Nephron (organoid): ENCODE results near the gene TOP1.

Source experiments
- H3K27ac Mint-ChIP-seq, 3 experiments: 2 replicates each; pipeline ENCODE4 v1.8.0; 2020; ENCODE audit warnings: mixed read lengths in 3 of 3, mild to moderate bottlenecking in 2 of 3, moderate library complexity in 1 of 3
- H3K27me3 Mint-ChIP-seq: 2 replicates; pipeline ENCODE4 v1.8.0; 2021; ENCODE audit warnings: low read depth, mild to moderate bottlenecking, moderate library complexity, mixed read lengths
- H3K36me3 Mint-ChIP-seq: 2 replicates; pipeline ENCODE4 v1.8.0; 2020; ENCODE audit warnings: low read depth, mixed read lengths
- H3K4me1 Mint-ChIP-seq: 2 replicates; pipeline ENCODE4 v1.8.0; 2020; ENCODE audit warnings: mixed read lengths
- H3K4me3 Mint-ChIP-seq, 3 experiments: 2 replicates each; pipeline ENCODE4 v1.8.0; 2020; ENCODE audit warnings: mild to moderate bottlenecking in 3 of 3, mixed read lengths in 3 of 3, moderate library complexity in 2 of 3
- H3K9me3 Mint-ChIP-seq: 2 replicates; pipeline ENCODE4 v1.8.0; 2020; ENCODE audit warnings: mixed read lengths
- TF ChIP-seq, protein P1 (sequence below), 3 experiments: fragments of 200-600 bp; sonication (generic); IDR thresholded peaks; one replicate each; pipeline ENCODE4 v1.5.0; 2021; ENCODE audit warnings: antibody characterized with exemption in 3 of 3; ENCODE audit not compliant: unreplicated experiment in 3 of 3

Gene TOP1

DNA sequence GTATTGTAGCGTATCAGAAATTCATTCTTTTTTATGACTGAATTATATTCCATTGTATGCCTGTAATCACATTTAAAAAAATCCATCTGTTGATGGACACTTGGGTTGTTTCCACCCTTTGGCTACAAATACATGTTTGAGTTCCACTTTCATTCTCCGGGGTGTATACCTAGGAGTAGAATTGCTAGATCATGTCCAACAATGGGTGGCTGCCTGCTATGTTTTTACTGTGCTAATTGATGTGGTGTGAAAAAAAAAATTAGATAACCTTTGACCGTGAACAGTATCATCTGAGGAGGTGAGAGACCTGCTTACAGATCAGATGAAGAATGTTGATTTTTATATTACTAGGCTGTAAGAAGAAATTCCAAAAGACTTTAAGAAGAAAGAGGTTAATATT, 37.1 kb downstream of the TOP1 start:
- TF ChIP-seq, protein P1, sequence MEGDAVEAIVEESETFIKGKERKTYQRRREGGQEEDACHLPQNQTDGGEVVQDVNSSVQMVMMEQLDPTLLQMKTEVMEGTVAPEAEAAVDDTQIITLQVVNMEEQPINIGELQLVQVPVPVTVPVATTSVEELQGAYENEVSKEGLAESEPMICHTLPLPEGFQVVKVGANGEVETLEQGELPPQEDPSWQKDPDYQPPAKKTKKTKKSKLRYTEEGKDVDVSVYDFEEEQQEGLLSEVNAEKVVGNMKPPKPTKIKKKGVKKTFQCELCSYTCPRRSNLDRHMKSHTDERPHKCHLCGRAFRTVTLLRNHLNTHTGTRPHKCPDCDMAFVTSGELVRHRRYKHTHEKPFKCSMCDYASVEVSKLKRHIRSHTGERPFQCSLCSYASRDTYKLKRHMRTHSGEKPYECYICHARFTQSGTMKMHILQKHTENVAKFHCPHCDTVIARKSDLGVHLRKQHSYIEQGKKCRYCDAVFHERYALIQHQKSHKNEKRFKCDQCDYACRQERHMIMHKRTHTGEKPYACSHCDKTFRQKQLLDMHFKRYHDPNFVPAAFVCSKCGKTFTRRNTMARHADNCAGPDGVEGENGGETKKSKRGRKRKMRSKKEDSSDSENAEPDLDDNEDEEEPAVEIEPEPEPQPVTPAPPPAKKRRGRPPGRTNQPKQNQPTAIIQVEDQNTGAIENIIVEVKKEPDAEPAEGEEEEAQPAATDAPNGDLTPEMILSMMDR (IDR thresholded peaks at IDR 0.05; ENCODE audit: unreplicated experiment in 3 of 3), result no peak
- H3K36me3 Mint-ChIP-seq, result peaks cover 81% of the 10 kb centered on the region
- no peak overlapping the region for H3K4me3 Mint-ChIP-seq
- H3K27ac Mint-ChIP-seq, result no peak overlapping the region
- no peaks in the 10 kb centered on the region for H3K9me3 Mint-ChIP-seq
- H3K27me3 Mint-ChIP-seq, result no peaks in the 10 kb centered on the region
- peaks cover 11% of the 10 kb centered on the region for H3K4me1 Mint-ChIP-seq

DNA sequence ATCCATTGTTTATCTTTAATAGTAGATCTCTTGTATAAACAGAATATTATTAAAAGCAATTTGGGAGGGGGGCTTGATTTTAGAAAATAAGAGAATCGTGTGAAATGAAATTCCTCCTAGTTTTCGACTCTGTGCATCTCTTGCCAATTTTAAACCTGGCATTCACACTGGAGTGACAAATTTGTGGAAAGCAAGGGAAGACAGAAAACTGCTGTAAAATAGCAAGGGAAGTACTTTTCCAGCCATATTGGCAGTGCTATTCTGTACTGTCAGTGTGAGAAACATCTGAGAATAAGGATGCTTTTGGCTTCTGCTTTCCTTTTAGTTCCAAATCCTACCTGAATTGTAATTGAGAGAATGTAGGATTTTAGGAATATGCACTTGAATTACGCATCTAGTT, 40.2 kb downstream of the TOP1 start:
- Mint-ChIP-seq H3K4me3 (no peak overlapping the region), H3K27me3 (no peaks in the 10 kb centered on the region), H3K36me3 (peaks cover 58% of the 10 kb centered on the region), H3K9me3 (no peaks in the 10 kb centered on the region), H3K27ac (no peak overlapping the region), H3K4me1 (peaks cover 34% of the 10 kb centered on the region)
- TF ChIP-seq, protein P1 (IDR thresholded peaks at IDR 0.05; ENCODE audit: unreplicated experiment in 3 of 3), result no peak

DNA sequence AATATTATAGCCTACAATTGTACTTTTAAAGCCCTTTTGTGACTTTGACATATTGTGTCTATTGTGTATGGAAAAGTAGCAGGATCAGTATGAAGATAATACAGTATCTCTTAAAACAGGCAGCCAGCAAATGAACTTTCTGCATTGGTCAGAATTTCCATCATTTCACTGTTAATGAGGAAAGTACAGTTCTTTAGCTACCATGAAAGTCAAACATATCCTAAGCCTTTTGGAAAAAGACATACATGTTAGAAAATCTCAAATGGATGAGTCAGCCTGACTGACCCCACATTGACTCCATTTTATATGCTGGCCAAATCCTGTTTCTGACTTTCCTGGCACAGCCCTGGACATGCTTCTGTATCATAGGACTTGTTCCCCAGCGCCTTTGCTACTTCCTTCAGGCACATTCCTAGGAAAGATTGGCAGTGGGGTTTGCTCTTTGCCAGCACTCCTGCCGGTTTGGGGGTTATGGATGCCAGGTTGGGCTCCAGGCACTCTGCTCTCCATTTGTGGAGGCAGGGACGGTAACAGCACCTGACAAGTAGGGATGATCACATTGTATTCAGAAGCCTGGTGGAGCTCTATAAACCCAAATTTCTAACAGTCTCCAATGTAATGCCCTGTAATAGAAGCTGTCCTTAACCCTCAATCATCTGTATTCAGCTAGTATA, 43.7 kb downstream of the TOP1 start:
- TF ChIP-seq, protein P1 (IDR thresholded peaks at IDR 0.05; ENCODE audit: unreplicated experiment in 3 of 3), result no peak
- Mint-ChIP-seq H3K4me1 (peaks cover 51% of the 10 kb centered on the region), H3K27me3 (no peaks in the 10 kb centered on the region), H3K27ac (peak overlapping the region; percentile 57 to 65 (median 63)), H3K4me3 (no peak overlapping the region), H3K36me3 (peaks cover 45% of the 10 kb centered on the region), H3K9me3 (no peaks in the 10 kb centered on the region)

DNA sequence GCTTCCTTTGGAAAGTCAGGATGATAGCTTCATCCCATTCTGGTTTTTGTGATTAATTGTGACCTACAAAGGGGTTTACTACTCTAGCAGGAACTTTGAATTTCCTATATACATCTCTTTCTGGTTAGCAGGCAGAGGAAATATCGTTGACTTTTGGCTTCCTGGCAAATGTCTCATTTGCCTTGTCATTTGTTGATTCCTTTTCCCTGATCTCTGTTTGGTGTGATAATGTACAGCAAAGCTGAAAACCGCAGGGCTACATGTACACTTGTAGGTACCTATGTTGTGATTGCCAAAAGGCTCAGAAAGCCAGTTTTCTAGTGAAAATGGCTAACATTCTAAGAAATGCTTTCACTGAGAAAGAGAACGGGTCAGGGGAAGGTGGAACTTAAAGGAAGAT, 44.3 kb downstream of the TOP1 start:
- H3K27ac Mint-ChIP-seq, result peak overlapping the region; percentile 14 to 65 (median 63)
- no peaks in the 10 kb centered on the region for H3K27me3 Mint-ChIP-seq
- no peaks in the 10 kb centered on the region for H3K9me3 Mint-ChIP-seq
- H3K4me3 Mint-ChIP-seq, result no peak overlapping the region
- H3K4me1 Mint-ChIP-seq, result peaks cover 56% of the 10 kb centered on the region
- peaks cover 45% of the 10 kb centered on the region for H3K36me3 Mint-ChIP-seq
- TF ChIP-seq, protein P1 (IDR thresholded peaks at IDR 0.05; ENCODE audit: unreplicated experiment in 3 of 3), result no peak

DNA sequence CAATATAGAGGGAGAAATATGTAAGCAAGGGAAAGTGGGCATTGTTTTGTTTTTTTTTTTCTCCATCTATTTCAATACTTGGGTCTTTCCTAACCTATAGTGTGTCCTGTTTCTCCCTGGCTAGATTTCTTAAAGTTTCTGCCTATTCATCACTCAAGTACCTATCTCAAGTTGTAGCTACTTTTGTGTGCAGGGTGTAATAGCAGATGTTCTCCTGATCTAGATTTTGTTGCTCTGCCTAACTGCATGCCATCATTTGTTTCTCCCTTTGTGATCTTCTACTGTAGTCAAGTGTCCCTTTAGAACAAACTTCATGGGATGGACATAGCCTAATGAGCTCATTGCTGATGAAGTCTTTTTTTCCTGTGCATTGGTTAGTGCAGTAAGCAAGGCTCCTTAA, 45.8 kb downstream of the TOP1 start:
- Mint-ChIP-seq H3K27me3 (no peaks in the 10 kb centered on the region), H3K36me3 (peaks cover 48% of the 10 kb centered on the region), H3K4me3 (no peak overlapping the region), H3K9me3 (no peaks in the 10 kb centered on the region), H3K27ac (no peak overlapping the region), H3K4me1 (peaks cover 66% of the 10 kb centered on the region)
- TF ChIP-seq, protein P1 (IDR thresholded peaks at IDR 0.05; ENCODE audit: unreplicated experiment in 3 of 3), result no peak

DNA sequence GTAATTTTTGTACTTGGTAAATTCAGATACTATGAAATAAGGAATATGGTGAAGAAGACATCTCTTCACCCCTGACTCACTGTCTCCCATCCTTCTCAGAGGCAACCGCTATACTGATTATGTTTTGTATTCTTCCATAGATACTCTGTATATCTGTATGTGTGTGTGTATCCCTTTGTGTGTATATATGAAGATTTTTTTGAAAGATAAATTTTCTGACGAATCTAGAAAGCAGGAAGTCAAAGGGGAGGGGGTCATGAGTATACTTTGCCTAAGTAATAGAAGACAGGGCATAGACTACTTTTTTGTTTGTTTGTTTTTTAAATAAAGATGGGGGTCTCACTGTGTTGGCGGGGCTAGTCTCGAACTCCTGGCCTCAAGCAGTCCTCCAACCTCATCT, 48.2 kb downstream of the TOP1 start:
- H3K4me1 Mint-ChIP-seq, result peaks cover 61% of the 10 kb centered on the region
- peaks cover 51% of the 10 kb centered on the region for H3K36me3 Mint-ChIP-seq
- no peak overlapping the region for H3K4me3 Mint-ChIP-seq
- TF ChIP-seq, protein P1 (IDR thresholded peaks at IDR 0.05; ENCODE audit: unreplicated experiment in 3 of 3), result no peak
- H3K9me3 Mint-ChIP-seq, result no peaks in the 10 kb centered on the region
- H3K27ac Mint-ChIP-seq, result peak overlapping the region in 1 of 3 experiments; percentile 11
- no peaks in the 10 kb centered on the region for H3K27me3 Mint-ChIP-seq
